22Rv1 (cell line): ENCODE data around the gene SYNPR.

ENCODE experiments used
- CTCF ChIP-seq: fragments of 450-650 bp; IDR thresholded peaks from 2 replicates; pipeline ENCODE4 v1.5.1; 2017; ENCODE audit warnings: mild to moderate bottlenecking
- ZFX ChIP-seq: fragments of 450-650 bp; IDR thresholded peaks from 2 replicates; pipeline ENCODE4 v1.6.1; 2017; ENCODE audit warnings: antibody characterized with exemption, borderline replicate concordance

DNA sequence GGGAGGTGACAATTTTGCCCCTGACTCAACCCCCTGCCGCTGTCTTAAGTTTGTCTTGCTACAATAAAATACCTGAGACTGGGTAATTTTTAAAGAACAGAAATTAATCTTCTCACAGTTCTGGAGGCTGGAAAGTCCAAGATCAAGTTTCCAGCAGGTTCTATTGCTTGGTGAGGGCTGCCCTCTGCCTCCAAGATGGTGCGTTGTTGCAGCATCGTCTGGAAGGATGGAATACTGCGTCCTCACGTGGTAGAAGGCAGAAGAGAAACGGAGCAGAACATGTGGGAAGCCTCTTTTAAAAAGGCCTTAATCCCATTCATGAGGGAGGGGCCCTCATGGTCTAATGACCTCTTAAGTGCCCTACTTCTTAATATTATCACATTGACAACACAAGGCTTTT is 287.1 kb downstream of the SYNPR start:
- no peak for TF ChIP-seq CTCF
- TF ChIP-seq ZFX = no peak
